ENCODE results near the gene STK16. TPM values are rescaled to one million over a fixed set of nuclear protein-coding genes. Genes with fewer than 3 reads are reported as not detected.

The STK16 gene
- total and polyA plus RNA-seq, 4 donors, result 5.8 to 44.3 (median 23.7) TPM

DNA sequence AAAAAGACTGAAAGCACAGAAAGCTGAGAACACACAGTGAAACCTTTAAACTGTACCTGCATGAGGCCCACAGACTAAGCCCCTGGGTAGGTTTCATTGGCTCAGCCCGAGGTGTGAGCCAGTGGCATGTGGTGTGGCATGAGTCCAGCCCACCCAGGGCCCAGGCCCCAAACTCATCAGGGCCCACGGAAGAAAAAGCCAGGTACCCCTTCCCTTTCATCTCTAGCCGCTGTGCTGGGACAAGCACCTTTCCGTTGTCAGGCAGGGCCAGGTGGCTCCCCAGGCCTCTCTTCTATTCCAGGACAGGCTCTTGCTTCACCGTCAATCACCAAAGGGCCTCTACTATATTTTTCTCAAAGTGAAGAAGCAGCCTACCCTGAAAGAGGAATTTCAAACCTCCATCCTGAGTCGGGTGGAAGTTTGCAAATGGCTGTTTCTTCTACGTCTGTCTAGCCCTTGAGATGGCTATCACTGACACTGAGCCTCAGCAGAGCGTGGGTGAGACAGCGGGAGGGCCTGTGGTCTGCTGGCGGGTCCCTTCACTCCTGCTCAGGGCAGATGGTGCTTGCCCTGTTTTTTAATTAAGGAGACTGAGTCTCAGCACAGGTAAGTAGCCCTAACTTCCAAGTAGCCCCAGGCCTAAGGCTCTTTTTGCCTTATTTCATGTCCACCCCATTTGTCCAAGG lies 42.4 kb downstream of the STK16 start:
- Histone ChIP-seq H3K9ac (ENCODE audit: low read depth in 1 of 2, low read length in 2 of 2) (no peak overlapping the region), H3K27ac (ENCODE audit: low read depth in 1 of 2, low read length in 2 of 2) (no peak overlapping the region), H3K36me3 (ENCODE audit: control insufficient read depth in 4 of 4, insufficient read depth in 3 of 4, low read depth in 1 of 4, low read length in 3 of 4) (peaks cover 7 to 29% (median 23%) of the 10 kb centered on the region in 4 donors), H3K4me3 (ENCODE audit: low read depth in 1 of 3, low read length in 3 of 3) (no peak overlapping the region), H3K27me3 (ENCODE audit: control insufficient read depth in 4 of 4, insufficient read depth in 4 of 4, low read length in 3 of 4) (no peaks in the 10 kb centered on the region), H3K4me1 (ENCODE audit: control insufficient read depth in 4 of 4, insufficient read depth in 4 of 4, low read length in 3 of 4) (no peaks in the 10 kb centered on the region), H3K9me3 (ENCODE audit: control insufficient read depth in 4 of 4, low read length in 3 of 4) (no peaks in the 10 kb centered on the region)
- no peak for DNase-seq (ENCODE audit: low spot score)
- no peak for TF ChIP-seq NR2F2 (IDR thresholded peaks at IDR 0.05)
- TF ChIP-seq FOXA1 (IDR thresholded peaks at IDR 0.05), result no peak
- no peak for TF ChIP-seq HNF4G (IDR thresholded peaks at IDR 0.05)
- WGBS, result 86% methylated on average over 10 of the region's 10 CpGs

DNA sequence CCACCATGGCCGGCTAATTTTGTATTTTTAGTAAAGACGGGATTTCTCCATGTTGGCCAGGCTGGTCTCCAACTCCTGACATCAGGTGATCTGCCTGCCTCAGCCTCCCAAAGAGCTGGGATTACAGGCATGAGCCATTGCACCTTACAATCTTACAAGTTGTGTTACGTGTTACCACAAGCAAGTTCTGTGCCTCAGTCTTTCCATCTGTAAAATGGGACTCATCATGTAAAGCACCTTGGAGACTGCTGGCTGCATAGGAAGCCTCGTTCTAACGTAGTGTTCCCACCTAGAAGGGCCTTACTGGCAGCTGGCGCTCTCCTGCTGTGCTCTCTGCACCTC lies 43.9 kb downstream of the STK16 start:
- TF ChIP-seq NR2F2 (IDR thresholded peaks at IDR 0.05) (no peak), MAX (IDR thresholded peaks at IDR 0.05) (no peak), RXRA (IDR thresholded peaks at IDR 0.05) (no peak), TAF1 (conservative IDR thresholded peaks at IDR 0.05) (no peak), HNF4A (conservative IDR thresholded peaks at IDR 0.05) (no peak), RAD21 (IDR thresholded peaks at IDR 0.05) (no peak), YY1 (IDR thresholded peaks at IDR 0.05) (no peak), ATF3 (IDR thresholded peaks at IDR 0.05) (no peak), EGR1 (IDR thresholded peaks at IDR 0.05; ENCODE audit: low read depth in 2 of 2) (no peak), GABPA (IDR thresholded peaks at IDR 0.05 in 1 of 2, conservative IDR thresholded peaks at IDR 0.05 in 1 of 2) (no peak), HNF4G (IDR thresholded peaks at IDR 0.05) (no peak), JUND (IDR thresholded peaks at IDR 0.05) (no peak), FOXA2 (IDR thresholded peaks at IDR 0.05) (no peak), SP1 (IDR thresholded peaks at IDR 0.05) (no peak)
- TF ChIP-seq, protein P1, sequence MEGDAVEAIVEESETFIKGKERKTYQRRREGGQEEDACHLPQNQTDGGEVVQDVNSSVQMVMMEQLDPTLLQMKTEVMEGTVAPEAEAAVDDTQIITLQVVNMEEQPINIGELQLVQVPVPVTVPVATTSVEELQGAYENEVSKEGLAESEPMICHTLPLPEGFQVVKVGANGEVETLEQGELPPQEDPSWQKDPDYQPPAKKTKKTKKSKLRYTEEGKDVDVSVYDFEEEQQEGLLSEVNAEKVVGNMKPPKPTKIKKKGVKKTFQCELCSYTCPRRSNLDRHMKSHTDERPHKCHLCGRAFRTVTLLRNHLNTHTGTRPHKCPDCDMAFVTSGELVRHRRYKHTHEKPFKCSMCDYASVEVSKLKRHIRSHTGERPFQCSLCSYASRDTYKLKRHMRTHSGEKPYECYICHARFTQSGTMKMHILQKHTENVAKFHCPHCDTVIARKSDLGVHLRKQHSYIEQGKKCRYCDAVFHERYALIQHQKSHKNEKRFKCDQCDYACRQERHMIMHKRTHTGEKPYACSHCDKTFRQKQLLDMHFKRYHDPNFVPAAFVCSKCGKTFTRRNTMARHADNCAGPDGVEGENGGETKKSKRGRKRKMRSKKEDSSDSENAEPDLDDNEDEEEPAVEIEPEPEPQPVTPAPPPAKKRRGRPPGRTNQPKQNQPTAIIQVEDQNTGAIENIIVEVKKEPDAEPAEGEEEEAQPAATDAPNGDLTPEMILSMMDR (IDR thresholded peaks at IDR 0.05; ENCODE audit: low read depth, low read length, missing input control), result no peak
- TF ChIP-seq, protein P2, sequence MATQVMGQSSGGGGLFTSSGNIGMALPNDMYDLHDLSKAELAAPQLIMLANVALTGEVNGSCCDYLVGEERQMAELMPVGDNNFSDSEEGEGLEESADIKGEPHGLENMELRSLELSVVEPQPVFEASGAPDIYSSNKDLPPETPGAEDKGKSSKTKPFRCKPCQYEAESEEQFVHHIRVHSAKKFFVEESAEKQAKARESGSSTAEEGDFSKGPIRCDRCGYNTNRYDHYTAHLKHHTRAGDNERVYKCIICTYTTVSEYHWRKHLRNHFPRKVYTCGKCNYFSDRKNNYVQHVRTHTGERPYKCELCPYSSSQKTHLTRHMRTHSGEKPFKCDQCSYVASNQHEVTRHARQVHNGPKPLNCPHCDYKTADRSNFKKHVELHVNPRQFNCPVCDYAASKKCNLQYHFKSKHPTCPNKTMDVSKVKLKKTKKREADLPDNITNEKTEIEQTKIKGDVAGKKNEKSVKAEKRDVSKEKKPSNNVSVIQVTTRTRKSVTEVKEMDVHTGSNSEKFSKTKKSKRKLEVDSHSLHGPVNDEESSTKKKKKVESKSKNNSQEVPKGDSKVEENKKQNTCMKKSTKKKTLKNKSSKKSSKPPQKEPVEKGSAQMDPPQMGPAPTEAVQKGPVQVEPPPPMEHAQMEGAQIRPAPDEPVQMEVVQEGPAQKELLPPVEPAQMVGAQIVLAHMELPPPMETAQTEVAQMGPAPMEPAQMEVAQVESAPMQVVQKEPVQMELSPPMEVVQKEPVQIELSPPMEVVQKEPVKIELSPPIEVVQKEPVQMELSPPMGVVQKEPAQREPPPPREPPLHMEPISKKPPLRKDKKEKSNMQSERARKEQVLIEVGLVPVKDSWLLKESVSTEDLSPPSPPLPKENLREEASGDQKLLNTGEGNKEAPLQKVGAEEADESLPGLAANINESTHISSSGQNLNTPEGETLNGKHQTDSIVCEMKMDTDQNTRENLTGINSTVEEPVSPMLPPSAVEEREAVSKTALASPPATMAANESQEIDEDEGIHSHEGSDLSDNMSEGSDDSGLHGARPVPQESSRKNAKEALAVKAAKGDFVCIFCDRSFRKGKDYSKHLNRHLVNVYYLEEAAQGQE (IDR thresholded peaks at IDR 0.05), result no peak
- Histone ChIP-seq H3K27me3 (ENCODE audit: control insufficient read depth in 4 of 4, insufficient read depth in 4 of 4, low read length in 3 of 4) (no peaks in the 10 kb centered on the region), H3K4me3 (ENCODE audit: low read depth in 1 of 3, low read length in 3 of 3) (no peak overlapping the region), H3K9ac (ENCODE audit: low read depth in 1 of 2, low read length in 2 of 2) (no peak overlapping the region), H3K27ac (ENCODE audit: low read depth in 1 of 2, low read length in 2 of 2) (no peak overlapping the region), H3K4me1 (ENCODE audit: control insufficient read depth in 4 of 4, insufficient read depth in 4 of 4, low read length in 3 of 4) (no peaks in the 10 kb centered on the region), H3K9me3 (ENCODE audit: control insufficient read depth in 4 of 4, low read length in 3 of 4) (no peaks in the 10 kb centered on the region), H3K36me3 (ENCODE audit: control insufficient read depth in 4 of 4, insufficient read depth in 3 of 4, low read depth in 1 of 4, low read length in 3 of 4) (peaks cover 7 to 16% (median 11%) of the 10 kb centered on the region in 4 donors)
- DNase-seq (ENCODE audit: low spot score), result no peak
- WGBS, result 82% methylated on average over 6 of the region's 6 CpGs

All from liver (tissue), 9 donors.